T-helper 17 cell (primary cell): ENCODE measurements around the gene SELP. TPM values are rescaled to one million over a fixed set of nuclear protein-coding genes. Genes with fewer than 3 reads are reported as not detected.

ENCODE experiments used
- ATAC-seq: fragments of 150-1000 bp; cut with Tn5 transposase; 2 replicates; pipeline ENCODE4 v1.10.0; 2021; ENCODE audit warnings: mild to moderate bottlenecking, moderate library complexity
- DNase-seq, 3 donors: peaks; one replicate each; pipeline versions ENCODE4 v3.0.0 to v3.0.0-alpha.2; 2020 to 2021
- H3K9me3 ChIP-seq: one replicate; pipeline ENCODE4 v1.7.0; 2013; ENCODE audit warnings: low read length, mild to moderate bottlenecking; ENCODE audit not compliant: control insufficient read depth, poor library complexity, severe bottlenecking
- H3K27ac Mint-ChIP-seq: one replicate; pipeline ENCODE4 v1.8.0; 2022; ENCODE audit warnings: mild to moderate bottlenecking, moderate library complexity, mixed read lengths
- H3K27me3 Mint-ChIP-seq: one replicate; pipeline ENCODE4 v1.8.0; 2022; ENCODE audit warnings: mixed read lengths
- H3K36me3 Mint-ChIP-seq: one replicate; pipeline ENCODE4 v1.8.0; 2022; ENCODE audit warnings: low read depth, mixed read lengths
- H3K4me1 Mint-ChIP-seq: one replicate; pipeline ENCODE4 v1.8.0; 2022; ENCODE audit warnings: mild to moderate bottlenecking, mixed read lengths
- H3K4me3 Mint-ChIP-seq: one replicate; pipeline ENCODE4 v1.8.0; 2022; ENCODE audit warnings: mild to moderate bottlenecking, moderate library complexity, mixed read lengths
- total RNA-seq, 4 donors: library from RNA in 2 of 4; stranded (reverse) in 2 of 4; gene quantifications; one replicate each; pipeline ENCODE4 v1.2.3 and lab custom pipeline; 2022 to 2026

Gene SELP
- total RNA-seq, 2 donors from 2014 or later = 2.3 to 35.4 TPM

- H3K4me3 Mint-ChIP-seq = no peak overlapping the region
- H3K9me3 ChIP-seq = no peaks in the 10 kb centered on the region
- peaks cover 3% of the 10 kb centered on the region for H3K4me1 Mint-ChIP-seq
- ATAC-seq (no peak), DNase-seq (no peak)
- H3K27ac Mint-ChIP-seq = peak overlapping the region; percentile 45
- H3K27me3 Mint-ChIP-seq = peaks cover 5% of the 10 kb centered on the region
- peaks cover 7% of the 10 kb centered on the region for H3K36me3 Mint-ChIP-seq
Measured at GRCh38 chr1:169561692-169562091, 68.2 kb downstream of the SELP start.

- no peak overlapping the region for H3K4me3 Mint-ChIP-seq
- DNase-seq (no peak), ATAC-seq (no peak)
- no peaks in the 10 kb centered on the region for H3K4me1 Mint-ChIP-seq
- no peaks in the 10 kb centered on the region for H3K9me3 ChIP-seq
- H3K36me3 Mint-ChIP-seq = peaks cover 2% of the 10 kb centered on the region
- no peak overlapping the region for H3K27ac Mint-ChIP-seq
- H3K27me3 Mint-ChIP-seq = no peaks in the 10 kb centered on the region
Measured at GRCh38 chr1:169557131-169557530, 72.8 kb downstream of the SELP start.

- H3K27me3 Mint-ChIP-seq = no peaks in the 10 kb centered on the region
- H3K36me3 Mint-ChIP-seq = peaks cover 2% of the 10 kb centered on the region
- DNase-seq (no peak), ATAC-seq (peak; percentile 73)
- no peak overlapping the region for H3K4me3 Mint-ChIP-seq
- H3K9me3 ChIP-seq = no peaks in the 10 kb centered on the region
- peaks cover 6% of the 10 kb centered on the region for H3K4me1 Mint-ChIP-seq
- H3K27ac Mint-ChIP-seq = peak overlapping the region; percentile 14
Measured at GRCh38 chr1:169550294-169550693, 79.6 kb downstream of the SELP start.

- peaks cover 2% of the 10 kb centered on the region for H3K36me3 Mint-ChIP-seq
- H3K4me3 Mint-ChIP-seq = no peak overlapping the region
- H3K4me1 Mint-ChIP-seq = peaks cover 6% of the 10 kb centered on the region
- DNase-seq = no peak
- H3K27ac Mint-ChIP-seq = peak overlapping the region; percentile 60
- no peak for ATAC-seq
- H3K27me3 Mint-ChIP-seq = no peaks in the 10 kb centered on the region
- no peaks in the 10 kb centered on the region for H3K9me3 ChIP-seq
Measured at GRCh38 chr1:169548282-169548681, 81.6 kb downstream of the SELP start.

GRCh38 chr1:169546087-169546995, 83.6 kb downstream of the SELP start:
- H3K4me1 Mint-ChIP-seq = peaks cover 6% of the 10 kb centered on the region
- no peak overlapping the region for H3K4me3 Mint-ChIP-seq
- H3K36me3 Mint-ChIP-seq = peaks cover 2% of the 10 kb centered on the region
- DNase-seq (peak in 1 of 3 donors; percentile 40), ATAC-seq (peak; percentile 83)
- H3K27ac Mint-ChIP-seq = no peak overlapping the region
- H3K9me3 ChIP-seq = no peaks in the 10 kb centered on the region
- no peaks in the 10 kb centered on the region for H3K27me3 Mint-ChIP-seq

GRCh38 chr1:169545472-169545871, 84.5 kb downstream of the SELP start:
- ATAC-seq = no peak
- Mint-ChIP-seq H3K4me3 (no peak overlapping the region), H3K27me3 (no peaks in the 10 kb centered on the region), H3K36me3 (peaks cover 2% of the 10 kb centered on the region), H3K27ac (no peak overlapping the region), H3K4me1 (peaks cover 6% of the 10 kb centered on the region)
- H3K9me3 ChIP-seq = no peaks in the 10 kb centered on the region
- no peak for DNase-seq

GRCh38 chr1:169538998-169539871, 90.7 kb downstream of the SELP start:
- no peak for DNase-seq
- H3K27ac Mint-ChIP-seq = no peak overlapping the region
- H3K36me3 Mint-ChIP-seq = peaks cover 6% of the 10 kb centered on the region
- no peaks in the 10 kb centered on the region for H3K4me1 Mint-ChIP-seq
- ATAC-seq = no peak
- no peak overlapping the region for H3K4me3 Mint-ChIP-seq
- no peaks in the 10 kb centered on the region for H3K27me3 Mint-ChIP-seq
- no peaks in the 10 kb centered on the region for H3K9me3 ChIP-seq

Other genes starting within 250 kb of the SELP start
- not detected for gene CCDC181, start 202.7 kb downstream of the SELP start, total RNA-seq
- gene SLC19A2, start 144.2 kb downstream of the SELP start, total RNA-seq = 1 to 10 TPM; 2.5 to 2.9 TPM
- 10 to 100 TPM; 24.3 to 33.0 TPM for gene F5, start 43.6 kb downstream of the SELP start, total RNA-seq
- gene SELL, start 81.5 kb upstream of the SELP start, total RNA-seq = 100 to 1,000 TPM; 205 to 276 TPM
- gene SELE, start 104.0 kb upstream of the SELP start, total RNA-seq = not detected
- 1 to 10 TPM; 4.4 to 4.6 TPM for gene METTL18, start 164.8 kb upstream of the SELP start, total RNA-seq